HG03378 (cell line): ENCODE results near the gene IFITM1.
"Not testable (repeated sequence)": the region's sequence is repeated elsewhere in the genome, so short reads cannot be mapped to it uniquely, and the experiment has no call there.

Source experiments
- ATAC-seq: cut with Tn5 transposase; IDR thresholded peaks from one replicate; pipeline ENCODE4 v1.9.1; 2021; ENCODE audit warnings: mild to moderate bottlenecking, moderate library complexity; ENCODE audit not compliant: unreplicated experiment

Gene IFITM1

DNA sequence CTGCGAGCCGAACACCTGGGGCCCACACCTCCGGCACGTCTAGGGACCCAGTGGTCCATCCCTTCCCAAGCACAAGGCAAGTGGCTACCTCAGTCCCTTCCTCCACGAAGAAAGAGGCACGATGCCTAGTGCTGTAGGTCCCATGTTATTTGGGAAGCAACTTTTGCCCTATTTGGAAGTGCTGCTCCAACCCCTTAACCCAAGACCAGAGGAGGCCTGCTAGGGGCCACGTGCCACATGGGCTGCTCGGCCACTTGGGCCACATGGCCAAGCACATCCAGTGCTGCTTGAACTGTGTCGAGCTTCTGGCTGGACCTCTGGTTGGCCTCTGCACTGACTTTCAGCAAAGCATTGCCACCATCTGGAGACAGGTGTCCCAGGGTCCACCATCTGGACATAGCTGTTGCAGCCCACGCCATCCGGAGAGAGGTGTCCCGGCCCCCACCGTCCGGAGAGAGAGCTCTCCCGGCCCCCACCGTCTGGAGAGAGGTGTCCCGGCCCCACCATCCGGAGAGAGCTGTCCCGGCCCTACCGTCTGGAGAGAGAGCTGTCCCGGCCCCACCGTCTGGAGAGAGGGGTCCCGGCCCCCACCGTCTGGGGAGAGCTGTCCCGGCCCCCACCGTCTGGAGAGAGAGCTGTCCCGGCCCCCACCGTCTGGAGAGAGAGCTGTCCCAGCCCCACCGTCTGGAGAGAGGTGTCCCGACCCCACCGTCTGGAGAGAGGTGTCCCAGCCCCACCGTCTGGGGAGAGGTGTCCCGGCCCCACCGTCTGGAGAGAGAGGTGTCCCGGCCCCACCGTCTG is 49.0 kb downstream of the IFITM1 start:
- ATAC-seq: no peak

DNA sequence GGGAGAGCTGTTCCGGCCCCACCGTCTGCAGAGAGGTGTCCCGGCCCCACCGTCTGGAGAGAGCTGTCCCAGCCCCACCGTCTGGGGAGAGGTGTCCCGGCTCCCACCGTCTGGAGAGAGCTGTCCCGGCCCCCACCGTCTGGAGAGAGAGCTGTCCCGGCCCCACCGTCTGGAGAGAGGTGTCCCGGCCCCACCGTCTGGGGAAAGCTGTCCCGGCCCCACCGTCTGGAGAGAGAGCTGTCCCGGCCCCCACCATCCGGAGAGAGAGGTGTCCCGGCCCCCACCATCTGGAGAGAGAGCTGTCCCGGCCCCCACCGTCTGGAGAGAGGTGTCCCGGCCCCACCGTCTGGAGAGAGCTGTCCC is 49.6 kb downstream of the IFITM1 start:
- ATAC-seq: not testable (repeated sequence)

DNA sequence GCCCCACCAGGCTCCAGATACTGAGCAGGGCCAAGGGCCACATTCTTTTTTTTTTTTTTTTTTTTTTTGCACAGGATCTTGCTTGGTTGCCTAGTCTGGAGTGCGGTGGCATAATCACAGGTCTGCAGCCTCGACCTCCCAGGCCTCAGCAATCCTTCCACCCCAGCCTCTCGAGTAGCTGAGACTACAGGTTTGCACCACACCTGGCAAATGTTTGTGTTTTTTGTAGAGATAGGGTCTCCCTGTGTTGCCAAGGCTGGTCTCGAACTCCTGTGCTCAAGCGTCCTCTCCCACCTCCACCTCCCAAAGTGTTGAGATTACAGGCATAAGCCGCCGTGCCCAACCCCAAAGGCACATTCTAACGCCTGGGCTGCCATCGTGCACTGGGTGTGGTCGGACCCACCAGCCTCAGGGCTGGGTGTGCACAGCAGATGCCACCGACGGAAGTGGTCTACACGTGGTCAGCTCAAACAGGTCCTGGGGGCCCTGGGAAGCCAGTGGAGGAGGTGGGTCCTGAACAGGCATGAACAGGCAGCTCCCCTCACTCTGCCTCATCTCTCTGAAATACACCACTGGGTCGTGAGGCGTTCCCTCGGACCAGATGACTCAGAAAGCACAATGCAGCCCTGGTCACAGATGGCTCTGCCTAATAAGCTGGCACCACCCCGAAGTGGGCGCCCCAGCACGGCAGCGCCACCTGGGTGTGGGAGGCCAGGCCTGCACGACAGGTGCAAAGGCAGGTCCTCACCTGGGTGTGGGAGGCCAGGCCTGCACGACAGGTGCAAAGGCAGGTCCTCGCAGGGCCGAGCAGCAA is 50.3 kb downstream of the IFITM1 start:
- ATAC-seq: no peak
